KMS-11 (cell line): ENCODE results near the gene ACSM6.
"Not testable (repeated sequence)": the region's sequence is repeated elsewhere in the genome, so short reads cannot be mapped to it uniquely, and the experiment has no call there.

Experiments used
- H2AFZ ChIP-seq: fragments of 200-600 bp; sonication (generic); 2 replicates; pipeline ENCODE4 v1.6.1; 2016; ENCODE audit warnings: antibody characterized with exemption, mixed run types, low read depth
- H3K27ac ChIP-seq: fragments of 200-600 bp; sonication (generic); 2 replicates; pipeline ENCODE4 v1.6.1; 2016; ENCODE audit warnings: mild to moderate bottlenecking, mixed run types
- H3K27me3 ChIP-seq: fragments of 200-600 bp; sonication (generic); 2 replicates; pipeline ENCODE4 v1.6.1; 2017; ENCODE audit warnings: mild to moderate bottlenecking, low read depth, mixed run types, moderate library complexity; ENCODE audit not compliant: insufficient read depth
- H3K36me3 ChIP-seq: fragments of 200-600 bp; sonication (generic); 2 replicates; pipeline ENCODE4 v1.6.1; 2017; ENCODE audit warnings: mild to moderate bottlenecking, mixed run types; ENCODE audit not compliant: insufficient read depth
- H3K4me1 ChIP-seq: fragments of 200-600 bp; sonication (generic); 2 replicates; pipeline ENCODE4 v1.6.1; 2016; ENCODE audit warnings: mild to moderate bottlenecking, low read depth, mixed run types; ENCODE audit not compliant: poor library complexity, severe bottlenecking
- H3K4me2 ChIP-seq: fragments of 200-600 bp; sonication (generic); 2 replicates; pipeline ENCODE4 v1.7.0; 2016; ENCODE audit warnings: mild to moderate bottlenecking, mixed run types
- H3K4me3 ChIP-seq: fragments of 200-600 bp; sonication (generic); IDR thresholded peaks from 2 replicates; pipeline ENCODE4 v1.6.1; 2017; ENCODE audit warnings: low read depth, low read length, mixed read lengths; ENCODE audit not compliant: insufficient read depth
- H3K79me2 ChIP-seq: fragments of 200-600 bp; sonication (generic); 2 replicates; pipeline ENCODE4 v1.6.1; 2016; ENCODE audit warnings: low read depth, mixed run types; ENCODE audit not compliant: insufficient read depth
- H3K9ac ChIP-seq: fragments of 200-600 bp; sonication (generic); 2 replicates; pipeline ENCODE4 v1.6.1; 2016; ENCODE audit warnings: mild to moderate bottlenecking, mixed run types
- H4K20me1 ChIP-seq: fragments of 200-600 bp; sonication (generic); 2 replicates; pipeline ENCODE4 v1.6.1; 2016; ENCODE audit warnings: mild to moderate bottlenecking, mixed run types; ENCODE audit not compliant: insufficient read depth
- TF ChIP-seq, protein P1 (sequence below): fragments of 200-600 bp; sonication (generic); conservative IDR thresholded peaks from 2 replicates; pipeline ENCODE4 v1.6.1; 2017; ENCODE audit warnings: low read depth, mild to moderate bottlenecking, antibody characterized with exemption, low read length, moderate library complexity, mixed read lengths

ACSM6 gene

DNA sequence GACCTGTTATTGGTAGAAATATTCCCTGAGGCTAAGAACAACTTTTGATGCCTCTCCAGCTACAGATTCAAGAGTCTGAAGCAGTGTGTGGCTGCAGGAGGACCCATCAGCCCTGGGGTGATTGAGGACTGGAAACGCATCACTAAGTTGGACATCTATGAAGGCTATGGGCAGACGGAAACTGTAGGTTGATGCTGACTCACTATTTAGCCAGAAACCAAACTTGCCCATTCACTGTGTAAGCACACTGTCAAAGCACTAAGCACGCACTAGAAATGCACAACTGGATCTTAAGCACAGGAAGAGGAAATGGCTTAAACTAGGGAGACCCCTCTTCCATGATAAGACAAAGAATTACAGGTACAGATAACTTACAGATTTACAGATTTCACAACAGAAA lies 20.8 kb downstream of the ACSM6 start:
- no peaks in the 10 kb centered on the region for H4K20me1 ChIP-seq
- H3K4me3 ChIP-seq, result no peak overlapping the region
- H3K4me2 ChIP-seq, result no peak overlapping the region
- H3K79me2 ChIP-seq, result no peaks in the 10 kb centered on the region
- no peak overlapping the region for H2AFZ ChIP-seq
- no peak overlapping the region for H3K9ac ChIP-seq
- TF ChIP-seq, protein P1, sequence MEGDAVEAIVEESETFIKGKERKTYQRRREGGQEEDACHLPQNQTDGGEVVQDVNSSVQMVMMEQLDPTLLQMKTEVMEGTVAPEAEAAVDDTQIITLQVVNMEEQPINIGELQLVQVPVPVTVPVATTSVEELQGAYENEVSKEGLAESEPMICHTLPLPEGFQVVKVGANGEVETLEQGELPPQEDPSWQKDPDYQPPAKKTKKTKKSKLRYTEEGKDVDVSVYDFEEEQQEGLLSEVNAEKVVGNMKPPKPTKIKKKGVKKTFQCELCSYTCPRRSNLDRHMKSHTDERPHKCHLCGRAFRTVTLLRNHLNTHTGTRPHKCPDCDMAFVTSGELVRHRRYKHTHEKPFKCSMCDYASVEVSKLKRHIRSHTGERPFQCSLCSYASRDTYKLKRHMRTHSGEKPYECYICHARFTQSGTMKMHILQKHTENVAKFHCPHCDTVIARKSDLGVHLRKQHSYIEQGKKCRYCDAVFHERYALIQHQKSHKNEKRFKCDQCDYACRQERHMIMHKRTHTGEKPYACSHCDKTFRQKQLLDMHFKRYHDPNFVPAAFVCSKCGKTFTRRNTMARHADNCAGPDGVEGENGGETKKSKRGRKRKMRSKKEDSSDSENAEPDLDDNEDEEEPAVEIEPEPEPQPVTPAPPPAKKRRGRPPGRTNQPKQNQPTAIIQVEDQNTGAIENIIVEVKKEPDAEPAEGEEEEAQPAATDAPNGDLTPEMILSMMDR, result no peak
- no peaks in the 10 kb centered on the region for H3K4me1 ChIP-seq
- no peak overlapping the region for H3K27ac ChIP-seq
- no peaks in the 10 kb centered on the region for H3K27me3 ChIP-seq
- no peaks in the 10 kb centered on the region for H3K36me3 ChIP-seq

DNA sequence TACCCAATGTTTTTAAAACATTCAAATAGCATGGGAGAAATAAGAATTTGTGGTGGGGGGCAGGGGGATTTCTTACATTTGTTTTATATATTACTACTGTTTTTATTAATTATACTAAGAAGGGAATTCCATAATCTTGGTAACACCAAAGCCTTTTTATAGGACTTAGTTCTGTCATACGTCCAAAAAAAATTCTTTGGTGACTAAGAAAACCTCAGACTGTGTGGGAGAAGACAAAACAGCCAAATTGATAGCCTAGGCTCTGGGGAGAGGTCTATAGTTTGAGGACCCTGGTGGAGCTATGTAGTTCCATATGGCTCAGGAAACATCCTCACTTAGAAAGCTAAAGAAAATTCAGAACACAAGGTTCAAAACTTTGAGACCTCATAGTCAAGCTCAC lies 23.4 kb downstream of the ACSM6 start:
- no peak overlapping the region for H3K9ac ChIP-seq
- no peak overlapping the region for H3K4me2 ChIP-seq
- no peak overlapping the region for H2AFZ ChIP-seq
- H3K36me3 ChIP-seq, result no peaks in the 10 kb centered on the region
- H3K27ac ChIP-seq, result no peak overlapping the region
- H3K4me1 ChIP-seq, result no peaks in the 10 kb centered on the region
- no peak overlapping the region for H3K4me3 ChIP-seq
- H3K27me3 ChIP-seq, result no peaks in the 10 kb centered on the region
- no peaks in the 10 kb centered on the region for H4K20me1 ChIP-seq
- TF ChIP-seq, protein P1, result no peak
- no peaks in the 10 kb centered on the region for H3K79me2 ChIP-seq

DNA sequence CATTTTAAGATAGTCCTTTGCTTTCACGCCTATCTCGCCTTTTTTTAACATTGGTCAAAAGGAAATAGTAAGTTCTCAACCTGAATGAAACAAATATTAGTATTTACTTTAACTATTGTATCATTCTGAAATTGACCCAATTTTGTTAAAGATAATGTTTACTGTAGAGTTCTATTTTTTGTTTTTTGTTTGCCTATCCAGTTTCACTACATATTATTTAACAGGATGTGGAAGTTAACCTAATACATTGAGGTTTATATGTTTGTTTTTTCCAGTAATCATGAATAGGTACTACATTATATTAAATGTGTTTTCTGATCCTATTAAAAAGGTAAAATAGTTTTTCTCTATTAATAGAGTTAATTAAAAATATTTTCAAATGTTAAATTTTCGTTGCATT lies 26.5 kb downstream of the ACSM6 start:
- Histone ChIP-seq H3K79me2 (no peaks in the 10 kb centered on the region), H3K36me3 (no peaks in the 10 kb centered on the region), H3K4me2 (no peak overlapping the region), H3K27me3 (no peaks in the 10 kb centered on the region), H2AFZ (no peak overlapping the region), H3K27ac (no peak overlapping the region), H3K4me3 (no peak overlapping the region), H4K20me1 (no peaks in the 10 kb centered on the region), H3K4me1 (no peaks in the 10 kb centered on the region), H3K9ac (no peak overlapping the region)
- TF ChIP-seq, protein P1, result no peak

DNA sequence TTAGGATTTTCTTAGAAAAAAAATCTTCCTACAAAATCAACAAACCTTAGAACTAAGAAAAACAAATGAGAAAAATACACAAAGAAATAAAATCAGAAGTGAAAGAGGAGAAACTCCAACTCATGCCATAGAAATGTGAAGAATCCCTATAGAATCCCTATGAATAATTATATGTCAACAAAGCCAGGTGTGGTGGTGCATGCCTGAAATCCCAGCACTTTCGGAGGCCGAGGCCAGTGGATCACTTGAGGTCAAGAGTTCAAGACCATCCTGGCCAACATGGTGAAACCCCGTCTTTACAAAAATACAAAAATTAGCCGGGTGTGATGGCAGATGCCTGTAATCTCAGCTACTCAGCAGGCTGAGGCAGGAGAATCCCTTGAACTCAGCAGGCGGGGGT lies 27.1 kb downstream of the ACSM6 start:
- H3K36me3 ChIP-seq, result no peaks in the 10 kb centered on the region
- TF ChIP-seq, protein P1, result no peak
- no peak overlapping the region for H2AFZ ChIP-seq
- no peak overlapping the region for H3K4me2 ChIP-seq
- no peaks in the 10 kb centered on the region for H3K27me3 ChIP-seq
- H3K27ac ChIP-seq, result no peak overlapping the region
- no peaks in the 10 kb centered on the region for H3K4me1 ChIP-seq
- no peaks in the 10 kb centered on the region for H3K79me2 ChIP-seq
- H3K4me3 ChIP-seq, result no peak overlapping the region
- no peaks in the 10 kb centered on the region for H4K20me1 ChIP-seq
- no peak overlapping the region for H3K9ac ChIP-seq

DNA sequence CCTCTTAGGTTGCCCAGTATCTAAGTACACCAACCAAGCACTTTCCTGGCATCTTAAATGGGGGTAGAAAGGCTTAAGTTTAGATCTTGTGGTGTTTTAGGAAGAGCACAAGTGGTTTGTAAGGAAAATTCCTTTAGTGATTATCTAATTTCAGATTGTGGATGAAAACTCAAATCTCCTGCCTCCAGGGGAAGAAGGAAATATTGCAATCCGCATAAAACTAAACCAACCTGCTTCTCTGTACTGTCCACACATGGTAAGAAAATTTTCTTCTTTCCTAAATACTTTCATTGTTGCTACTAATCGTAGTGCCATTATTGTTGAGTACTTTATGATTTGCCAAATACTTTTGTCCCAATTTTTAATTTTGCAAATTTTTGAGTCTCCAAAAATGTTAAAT lies 31.1 kb downstream of the ACSM6 start:
- Histone ChIP-seq H4K20me1 (no peaks in the 10 kb centered on the region), H3K27ac (no peak overlapping the region), H2AFZ (no peak overlapping the region), H3K4me3 (no peak overlapping the region), H3K79me2 (no peaks in the 10 kb centered on the region), H3K27me3 (no peaks in the 10 kb centered on the region), H3K36me3 (no peaks in the 10 kb centered on the region), H3K4me1 (no peaks in the 10 kb centered on the region), H3K4me2 (no peak overlapping the region), H3K9ac (no peak overlapping the region)
- TF ChIP-seq, protein P1, result no peak

DNA sequence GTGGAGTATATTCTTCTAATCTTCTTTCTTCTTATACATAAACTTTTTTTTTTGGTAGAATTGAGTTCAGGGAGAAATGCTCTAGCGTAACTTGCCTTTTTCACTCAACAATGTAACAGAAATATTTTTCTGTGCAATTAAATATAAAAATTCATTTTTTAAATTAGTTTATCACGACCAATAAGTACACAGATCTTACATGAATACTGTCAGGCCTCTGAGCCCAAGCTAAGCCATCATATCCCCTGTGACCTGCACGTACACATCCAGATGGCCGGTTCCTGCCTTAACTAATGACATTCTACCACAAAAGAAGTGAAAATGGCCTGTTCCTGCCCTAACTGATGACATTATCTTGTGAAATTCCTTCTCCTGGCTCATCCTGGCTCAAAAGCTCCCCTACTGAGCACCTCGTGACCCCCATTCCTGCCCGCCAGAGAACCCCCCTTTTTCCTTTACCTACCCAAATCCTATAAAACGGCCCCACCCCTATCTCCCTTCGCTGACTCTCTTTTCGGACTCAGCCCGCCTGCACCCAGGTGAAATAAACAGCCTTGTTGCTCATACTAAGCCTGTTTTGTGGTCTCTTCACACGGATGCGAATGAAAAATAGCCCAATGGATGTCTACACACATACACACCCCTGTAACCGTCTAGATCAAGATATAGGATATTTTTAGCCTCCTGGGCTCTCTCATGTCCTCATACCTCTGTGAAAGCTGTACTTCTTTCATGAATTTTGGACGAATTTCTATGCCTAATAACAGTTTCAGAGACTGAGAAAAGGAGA lies 35.1 kb downstream of the ACSM6 start:
- H3K27ac ChIP-seq, result not testable (repeated sequence)

More for the DNA sequence above, 35.1 kb downstream of the ACSM6 start:
- H3K36me3 ChIP-seq, H3K4me3 ChIP-seq, H3K4me1 ChIP-seq, H3K27me3 ChIP-seq, H3K79me2 ChIP-seq, H4K20me1 ChIP-seq, H3K4me2 ChIP-seq, H3K9ac ChIP-seq, H2AFZ ChIP-seq: not testable (repeated sequence)
